Skeletal muscle satellite cell (primary cell): Measurements from ENCODE around the gene UBE2V1. TPM values are rescaled to one million over a fixed set of nuclear protein-coding genes. Genes with fewer than 3 reads are reported as not detected.
"Not testable (repeated sequence)": the region's sequence is repeated elsewhere in the genome, so short reads cannot be mapped to it uniquely, and the experiment has no call there.

ENCODE experiments used
- H3K27me3 ChIP-seq: 2 replicates; pipeline ENCODE4 v1.7.0; 2013; ENCODE audit warnings: low read length; ENCODE audit not compliant: control insufficient read depth, insufficient read depth
- H3K36me3 ChIP-seq: 2 replicates; pipeline ENCODE4 v1.7.0; 2013; ENCODE audit warnings: mild to moderate bottlenecking, control low read depth, low read length; ENCODE audit not compliant: insufficient read depth
- H3K4me1 ChIP-seq: 2 replicates; pipeline ENCODE4 v1.7.0; 2013; ENCODE audit warnings: low read length; ENCODE audit not compliant: control insufficient read depth, insufficient read depth
- H3K4me2 ChIP-seq: 2 replicates; pipeline ENCODE4 v1.7.0; 2013; ENCODE audit warnings: mild to moderate bottlenecking, low read length
- H3K4me3 ChIP-seq: 2 replicates; pipeline ENCODE4 v1.7.0; 2013; ENCODE audit warnings: low read length
- H3K9ac ChIP-seq: 2 replicates; pipeline ENCODE4 v1.7.0; 2013; ENCODE audit warnings: mild to moderate bottlenecking, low read depth, low read length, moderate library complexity
- H3K9me3 ChIP-seq: replicated peaks from 2 replicates; pipeline ENCODE4 v1.7.0; 2013; ENCODE audit warnings: mild to moderate bottlenecking, control low read depth, low read length
- total RNA-seq: library from RNA; depleted of rRNA; stranded (reverse); fragments of >200 nt; gene quantifications from 2 replicates; pipeline ENCODE4 v1.2.3, GENCODE V29; 2012; rRNA removed

UBE2V1 gene
- total RNA-seq = 72.8 and 83.9 TPM in 2 replicates

DNA sequence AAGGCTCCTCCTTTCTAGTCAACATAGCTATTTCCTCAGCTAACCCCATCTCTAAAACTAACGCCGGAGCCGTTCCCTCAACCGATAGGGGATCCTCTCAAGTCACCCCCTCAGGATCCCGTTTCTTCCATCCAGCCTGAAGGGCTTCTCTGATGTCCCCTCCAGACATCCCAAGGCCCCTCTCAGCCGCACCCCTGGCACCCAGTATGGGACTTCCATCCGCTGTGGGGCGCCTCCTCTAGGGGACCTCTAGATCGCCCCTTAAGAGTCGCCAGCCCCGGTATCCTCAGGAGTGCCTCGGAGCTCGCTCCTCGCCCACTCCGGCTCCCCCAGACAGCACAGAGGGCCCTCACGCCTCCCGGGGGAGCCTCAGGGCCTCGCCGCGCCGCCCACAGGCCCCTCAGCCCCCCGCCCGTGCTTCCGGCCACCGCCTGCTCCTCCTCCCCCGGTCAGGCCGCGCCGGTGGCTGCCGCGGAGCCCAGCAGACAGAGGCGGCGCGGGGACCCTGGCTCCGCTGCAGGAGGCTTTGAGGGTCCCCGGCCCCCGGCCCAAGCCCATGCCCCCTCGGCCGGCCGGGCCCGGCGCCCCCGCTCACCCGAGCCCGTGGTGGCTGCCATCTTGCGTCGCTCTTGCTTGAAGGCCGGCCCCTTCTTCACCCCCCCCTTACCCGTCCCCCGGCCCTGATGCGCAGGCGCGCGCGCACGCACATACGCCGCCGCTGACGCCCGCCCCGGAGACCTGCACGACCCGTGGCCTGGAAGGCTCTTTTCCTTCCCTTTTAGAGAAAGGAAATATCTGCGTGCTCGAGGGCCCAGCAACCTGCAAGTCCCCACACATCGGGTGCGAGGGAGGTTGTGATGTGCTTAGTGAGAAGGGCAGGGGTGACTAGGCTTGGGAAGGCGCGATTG lies at the start of gene UBE2V1:
TSS of gene UBE2V1 (minus strand) at position 639 of the 908 bp plus-strand sequence. CDS start at position 617, 22 bp downstream.
- no peaks in the 10 kb centered on the region for H3K27me3 ChIP-seq
- peaks cover 17% of the 10 kb centered on the region for H3K36me3 ChIP-seq
- H3K9me3 ChIP-seq = no peaks in the 10 kb centered on the region
- H3K4me2 ChIP-seq = peak within 1 kb of the TSS; percentile 90
- H3K9ac ChIP-seq = peak within 1 kb of the TSS; percentile 92
- H3K4me1 ChIP-seq = peaks cover 62% of the 10 kb centered on the region
- peak within 1 kb of the TSS; percentile 78 for H3K4me3 ChIP-seq

DNA sequence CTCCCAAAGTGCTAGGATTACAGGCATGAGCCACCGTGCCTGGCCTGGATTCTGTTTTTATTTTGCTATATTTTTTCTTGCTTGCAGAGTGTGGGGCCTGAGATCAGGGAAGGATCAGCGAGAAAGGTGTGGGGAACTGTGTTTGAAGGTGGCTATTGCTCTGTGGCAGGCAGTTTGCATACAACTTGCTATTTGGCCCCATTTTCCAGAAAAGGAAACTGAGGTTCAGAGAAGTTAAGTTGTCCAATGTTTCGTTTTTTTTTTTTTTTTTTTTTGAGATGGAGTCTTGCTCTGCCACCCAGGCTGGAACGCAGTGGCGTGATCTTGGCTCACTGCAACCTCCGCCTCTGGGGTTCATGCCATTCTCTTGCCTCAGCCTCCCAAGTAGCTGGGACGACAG lies 48.5 kb upstream of the UBE2V1 start:
- peaks cover 33% of the 10 kb centered on the region for H3K4me1 ChIP-seq
- not testable (repeated sequence) for H3K27me3 ChIP-seq, H3K36me3 ChIP-seq, H3K4me2 ChIP-seq, H3K9me3 ChIP-seq, H3K9ac ChIP-seq, H3K4me3 ChIP-seq

DNA sequence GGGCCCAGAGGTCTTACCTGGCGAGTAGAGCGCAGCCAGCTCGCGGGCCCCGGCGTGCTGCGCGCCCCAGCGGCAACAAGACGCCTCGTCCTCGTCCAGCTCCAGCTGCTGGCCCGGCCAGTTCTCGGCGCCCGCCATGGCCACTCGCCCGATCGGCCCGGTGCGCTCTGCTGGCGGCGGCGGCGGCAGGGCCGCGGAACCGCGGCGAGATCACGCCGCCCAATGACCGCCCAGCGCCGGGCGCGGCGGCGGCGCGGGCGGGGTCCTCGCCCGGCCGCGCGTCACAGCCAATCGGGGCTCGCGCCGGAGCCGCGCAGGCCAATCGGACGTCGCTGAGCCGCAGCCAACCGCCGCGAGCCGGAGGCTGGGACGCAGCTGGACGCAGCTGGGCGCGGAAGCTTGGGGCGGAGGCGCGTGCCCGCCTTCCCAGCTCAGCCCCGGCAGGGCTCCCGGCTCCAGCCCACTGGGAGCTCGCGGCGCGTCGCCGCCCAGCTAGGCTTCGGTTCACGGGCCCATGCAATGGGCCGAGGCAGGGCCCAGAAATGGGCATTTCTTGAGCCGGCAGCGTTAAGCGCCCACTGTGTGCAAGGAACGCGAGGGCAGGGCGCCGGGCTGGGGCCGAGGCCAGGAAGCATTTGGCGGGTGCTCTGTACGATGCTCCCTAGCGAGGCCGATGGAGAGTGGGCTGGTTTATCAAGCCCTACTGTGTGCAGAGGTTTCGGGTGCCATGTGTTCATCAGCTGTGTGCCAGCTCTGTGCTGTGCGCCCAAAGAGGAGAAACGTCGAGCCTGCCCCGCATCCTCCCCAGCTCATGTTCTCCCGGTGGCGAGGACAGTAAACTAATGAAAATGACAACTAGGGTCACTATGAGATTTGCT lies 40.8 kb upstream of the UBE2V1 start, which contains the start of gene PEDS1:
TSS of gene PEDS1 (minus strand) at position 224 of the 878 bp plus-strand sequence. CDS start at position 138, 86 bp downstream.
- Histone ChIP-seq H3K27me3 (no peaks in the 10 kb centered on the region), H3K36me3 (peaks cover 18% of the 10 kb centered on the region), H3K9me3 (no peaks in the 10 kb centered on the region), H3K4me1 (peaks cover 42% of the 10 kb centered on the region), H3K4me3 (peak within 1 kb of the TSS; percentile 96), H3K9ac (peak within 1 kb of the TSS; percentile 99), H3K4me2 (peak within 1 kb of the TSS; percentile 99)

DNA sequence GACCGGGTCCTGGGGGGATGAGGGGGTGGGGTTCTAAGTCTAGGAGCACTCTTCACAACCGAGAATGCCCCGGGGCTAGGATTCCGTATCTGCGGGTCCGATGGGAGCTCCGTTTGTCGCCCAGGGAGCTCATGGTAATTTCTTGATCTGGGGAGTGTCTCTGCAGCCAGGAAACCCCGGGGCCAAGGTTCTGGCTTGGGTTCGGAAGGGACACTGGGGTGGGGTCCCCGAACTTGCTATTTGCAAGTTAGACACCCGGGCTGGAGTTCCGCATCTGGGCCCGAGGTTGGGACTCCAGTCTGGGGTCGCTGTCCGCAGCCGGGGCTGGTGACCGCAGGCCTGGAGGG lies 40.2 kb upstream of the UBE2V1 start:
- Histone ChIP-seq H3K9me3 (no peaks in the 10 kb centered on the region), H3K4me3 (peak overlapping the region; percentile 96), H3K9ac (peak overlapping the region; percentile 99), H3K36me3 (peaks cover 24% of the 10 kb centered on the region), H3K27me3 (no peaks in the 10 kb centered on the region), H3K4me2 (peak overlapping the region; percentile 99), H3K4me1 (peaks cover 49% of the 10 kb centered on the region)

DNA sequence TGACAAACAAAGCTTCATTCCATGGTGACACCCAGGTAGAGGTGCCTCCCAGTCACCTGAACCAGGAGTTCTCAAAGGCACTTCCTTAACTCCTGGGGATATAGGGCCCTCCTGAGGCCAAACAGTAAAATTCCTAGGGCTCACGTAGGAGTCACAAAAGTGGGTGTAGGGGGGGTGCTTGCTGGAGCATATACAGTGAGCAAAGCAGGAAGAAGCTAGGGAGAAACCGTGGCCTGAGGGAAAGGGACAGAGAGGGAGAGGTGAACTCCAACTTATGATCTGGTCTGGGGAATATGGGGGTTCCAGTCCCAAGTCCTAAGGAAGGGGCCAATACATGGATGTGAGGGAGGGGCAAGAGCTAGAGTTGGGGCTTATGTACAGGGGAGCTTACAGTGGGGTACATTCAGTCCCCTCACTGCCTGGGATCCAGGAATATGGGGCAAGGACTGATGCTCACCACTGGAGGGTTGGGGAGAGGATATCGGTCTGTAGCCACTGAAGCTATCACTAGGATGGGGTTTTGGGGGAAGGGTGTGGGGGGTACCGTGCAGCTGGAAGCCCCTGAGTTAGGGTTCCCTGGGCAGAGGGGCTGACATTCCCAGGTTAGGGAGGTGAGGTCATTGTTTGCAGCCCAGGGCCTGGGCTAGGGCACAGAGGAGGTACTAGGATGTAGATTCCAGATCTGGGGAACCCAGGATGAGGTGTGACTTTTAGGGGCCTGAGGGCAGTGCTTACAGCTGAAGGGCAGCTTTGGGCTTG lies 39.6 kb upstream of the UBE2V1 start:
- Histone ChIP-seq H3K4me3 (peak overlapping the region; percentile 96), H3K27me3 (no peaks in the 10 kb centered on the region), H3K4me1 (peaks cover 54% of the 10 kb centered on the region)

DNA sequence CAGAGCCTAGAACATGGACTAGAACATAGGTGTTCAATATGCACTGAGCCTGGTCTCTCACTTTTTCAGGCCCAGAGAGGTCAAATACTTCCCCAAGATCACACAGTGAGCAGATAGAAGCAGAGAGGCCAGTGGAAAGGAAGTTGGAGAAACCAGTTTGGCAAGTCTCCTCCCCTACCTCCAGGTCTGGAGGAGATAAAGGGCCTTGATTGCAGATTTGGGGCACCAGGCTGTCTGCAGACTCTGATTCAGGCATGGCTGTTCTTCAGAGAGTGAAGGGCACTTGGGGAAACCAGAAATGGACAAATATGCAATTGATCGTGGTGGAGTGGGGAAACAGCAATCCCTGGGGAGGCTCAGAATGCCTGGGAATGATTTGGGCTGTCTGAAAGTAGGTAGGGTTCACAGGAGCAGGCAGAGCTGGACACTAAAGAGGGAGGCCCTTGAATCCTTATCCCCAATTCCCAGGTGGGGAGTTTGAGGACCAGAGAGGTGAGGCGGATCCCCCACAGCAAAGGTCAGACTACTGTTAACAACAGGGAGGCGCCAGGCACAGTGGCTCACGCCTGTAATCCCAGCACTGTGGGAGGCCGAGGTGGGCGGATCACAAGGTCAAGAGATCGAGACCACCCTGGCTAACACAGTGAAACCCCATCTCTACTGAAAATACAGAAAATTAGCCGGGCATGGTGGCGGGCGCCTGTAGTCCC lies 38.2 kb upstream of the UBE2V1 start:
- Histone ChIP-seq H3K9ac (peak overlapping the region; percentile 23), H3K36me3 (peaks cover 41% of the 10 kb centered on the region), H3K27me3 (no peaks in the 10 kb centered on the region), H3K4me3 (peak overlapping the region; percentile 56), H3K4me2 (peak overlapping the region; percentile 99), H3K9me3 (no peaks in the 10 kb centered on the region), H3K4me1 (peaks cover 68% of the 10 kb centered on the region)

More for the DNA sequence above, 39.6 kb upstream of the UBE2V1 start:
- Histone ChIP-seq H3K9ac (peak overlapping the region; percentile 99), H3K9me3 (no peaks in the 10 kb centered on the region), H3K4me2 (peak overlapping the region; percentile 99), H3K36me3 (peaks cover 28% of the 10 kb centered on the region)

DNA sequence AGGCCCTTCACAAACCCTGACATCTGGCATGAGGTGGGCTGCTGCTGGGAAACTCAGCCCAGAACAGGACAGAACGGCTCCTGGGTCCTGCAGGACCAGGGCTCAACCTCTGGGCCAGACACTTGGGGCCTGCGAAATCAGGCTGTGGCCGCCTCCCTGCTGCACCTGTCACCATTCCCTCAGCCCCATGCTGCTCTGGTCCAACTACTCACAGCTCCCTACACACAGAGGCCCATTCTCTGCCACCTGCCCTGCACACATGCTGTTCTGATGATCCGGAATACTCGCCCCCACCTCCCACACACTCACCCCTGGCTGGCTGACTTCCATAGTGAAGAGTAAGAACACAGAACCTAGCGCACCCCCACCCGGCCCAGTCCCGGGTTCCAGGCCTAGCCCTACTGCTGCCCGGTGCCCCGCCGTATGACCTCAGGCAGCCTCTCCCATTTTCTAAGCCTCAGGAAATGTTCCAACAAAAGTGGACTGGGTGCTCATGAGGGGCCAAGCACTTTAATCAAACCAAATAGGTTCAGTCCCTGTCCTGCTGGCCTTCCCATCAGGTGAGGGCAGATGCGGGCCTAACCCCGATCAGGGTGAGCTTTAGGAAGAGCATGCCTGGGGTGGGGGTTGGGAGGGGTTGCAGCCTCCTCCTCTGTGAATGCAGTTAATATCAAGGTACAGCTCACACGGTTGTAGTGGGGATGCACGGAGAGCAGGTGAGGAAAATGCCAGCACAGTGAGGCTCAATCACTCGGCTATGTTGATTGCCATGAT lies 36.7 kb upstream of the UBE2V1 start:
- H3K4me1 ChIP-seq = peaks cover 75% of the 10 kb centered on the region
- H3K9me3 ChIP-seq = no peaks in the 10 kb centered on the region
- H3K4me2 ChIP-seq = peak overlapping the region; percentile 99
- H3K9ac ChIP-seq = no peak overlapping the region
- no peaks in the 10 kb centered on the region for H3K27me3 ChIP-seq
- peak overlapping the region; percentile 26 for H3K4me3 ChIP-seq
- peaks cover 47% of the 10 kb centered on the region for H3K36me3 ChIP-seq

DNA sequence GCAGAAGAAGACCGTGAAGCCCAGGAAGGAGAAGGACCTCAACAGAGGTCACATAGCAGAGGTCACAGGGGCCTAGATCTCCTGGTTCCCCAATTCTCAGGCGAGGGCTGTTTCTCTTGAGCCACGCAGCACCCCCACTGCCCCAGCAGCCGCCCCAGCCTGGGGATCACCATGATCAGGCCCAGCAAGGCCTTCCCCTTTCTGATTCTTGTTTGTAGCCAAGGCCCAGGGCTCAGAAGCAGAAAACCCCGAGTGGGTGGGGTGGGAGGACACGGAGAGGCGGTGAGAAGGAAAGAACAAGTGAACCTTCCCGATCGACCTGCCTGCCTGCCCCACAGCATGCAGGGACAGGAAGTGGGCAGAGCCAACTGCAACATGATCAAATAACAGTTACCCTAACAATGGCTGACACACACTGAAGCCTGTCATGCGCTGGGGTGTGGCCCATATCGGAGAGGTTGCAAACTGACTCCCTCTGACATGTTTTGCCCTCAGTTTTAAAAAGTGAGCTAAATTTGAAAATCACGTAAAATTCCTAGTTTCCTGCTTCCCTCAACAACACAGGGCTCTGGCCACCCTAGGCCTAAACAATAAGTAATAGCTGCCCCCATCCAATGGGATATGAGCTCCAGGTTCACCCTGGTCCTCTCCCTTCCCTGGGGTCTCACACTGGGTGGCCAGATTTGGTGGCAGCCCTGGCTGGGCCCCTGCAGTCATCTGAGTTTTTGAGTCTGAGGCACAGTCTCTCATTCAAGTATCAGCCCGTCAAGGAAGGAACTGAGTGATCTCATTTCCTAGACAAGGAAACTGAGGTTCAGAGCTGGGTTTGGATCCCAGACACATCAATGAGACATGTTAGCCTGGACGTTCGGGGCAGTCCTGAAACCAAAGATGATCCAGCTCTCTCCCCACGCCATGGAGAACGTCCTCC lies 34.0 kb upstream of the UBE2V1 start:
- H3K9ac ChIP-seq = peak overlapping the region; percentile 65
- peaks cover 79% of the 10 kb centered on the region for H3K4me1 ChIP-seq
- no peaks in the 10 kb centered on the region for H3K27me3 ChIP-seq
- H3K9me3 ChIP-seq = no peaks in the 10 kb centered on the region
- H3K36me3 ChIP-seq = peaks cover 60% of the 10 kb centered on the region
- H3K4me2 ChIP-seq = peak overlapping the region; percentile 55
- H3K4me3 ChIP-seq = peak overlapping the region; percentile 36

DNA sequence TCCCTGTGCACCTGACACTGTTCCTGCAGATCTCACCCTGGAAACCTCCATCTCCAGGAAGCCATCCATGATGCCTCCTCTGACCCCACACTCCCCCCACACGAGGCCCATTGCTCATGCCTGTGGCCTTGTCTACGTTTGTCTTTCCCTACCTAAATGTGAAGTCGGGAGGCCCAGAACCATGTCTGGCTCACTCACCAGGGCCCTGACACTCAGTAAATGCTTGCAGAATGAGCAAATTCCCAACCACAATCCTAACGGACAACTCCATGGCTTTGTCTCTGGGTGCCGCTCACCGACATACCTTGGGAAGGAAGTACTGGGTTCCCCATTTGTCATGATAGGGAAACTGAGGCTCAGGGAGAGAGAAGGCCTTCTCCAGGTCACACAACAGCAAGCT lies 33.3 kb upstream of the UBE2V1 start:
- Histone ChIP-seq H3K4me1 (peaks cover 80% of the 10 kb centered on the region), H3K36me3 (peaks cover 62% of the 10 kb centered on the region), H3K4me2 (peak overlapping the region; percentile 55), H3K9me3 (no peaks in the 10 kb centered on the region), H3K4me3 (no peak overlapping the region), H3K9ac (no peak overlapping the region), H3K27me3 (no peaks in the 10 kb centered on the region)
